Measurements from ENCODE around the gene SLC25A12.
"Not testable (repeated sequence)": the region's sequence is repeated elsewhere in the genome, so short reads cannot be mapped to it uniquely, and the experiment has no call there.

SLC25A12 gene

GRCh38 chr2:171824086-171824485, 70.0 kb downstream of the SLC25A12 start:
- no peak for DNase-seq (ENCODE audit: low spot score)

GRCh38 chr2:171822525-171823322, 71.3 kb downstream of the SLC25A12 start:
- DNase-seq (ENCODE audit: low spot score) = no peak

- no peak for DNase-seq (ENCODE audit: low spot score)
These were observed 74.6 kb downstream of the SLC25A12 start for GRCh38 chr2:171819453-171819852.

GRCh38 chr2:171814883-171815282, 79.2 kb downstream of the SLC25A12 start:
- DNase-seq (ENCODE audit: low spot score) = no peak

GRCh38 chr2:171814174-171814573, 79.9 kb downstream of the SLC25A12 start:
- DNase-seq (ENCODE audit: low spot score) = no peak

GRCh38 chr2:171813729-171814128, 80.3 kb downstream of the SLC25A12 start:
- no peak for DNase-seq (ENCODE audit: low spot score)

- DNase-seq (ENCODE audit: low spot score) = no peak
These were observed 80.9 kb downstream of the SLC25A12 start for GRCh38 chr2:171813126-171813525.

- DNase-seq (ENCODE audit: low spot score) = no peak
These were observed 82.8 kb downstream of the SLC25A12 start for GRCh38 chr2:171811245-171811628.

- DNase-seq (ENCODE audit: low spot score) = no peak
These were observed 83.4 kb downstream of the SLC25A12 start for GRCh38 chr2:171810422-171811244.

GRCh38 chr2:171808885-171809284, 85.2 kb downstream of the SLC25A12 start:
- DNase-seq (ENCODE audit: low spot score) = not testable (repeated sequence)

GRCh38 chr2:171807831-171808393, 86.1 kb downstream of the SLC25A12 start:
- DNase-seq (ENCODE audit: low spot score) = no peak

GRCh38 chr2:171807119-171807518, 86.9 kb downstream of the SLC25A12 start:
- DNase-seq (ENCODE audit: low spot score) = no peak

GRCh38 chr2:171804456-171804855, 89.6 kb downstream of the SLC25A12 start:
- DNase-seq (ENCODE audit: low spot score) = no peak

GRCh38 chr2:171803757-171804156, 90.3 kb downstream of the SLC25A12 start:
- no peak for DNase-seq (ENCODE audit: low spot score)

GRCh38 chr2:171800639-171801038, 93.4 kb downstream of the SLC25A12 start:
- no peak for DNase-seq (ENCODE audit: low spot score)

GRCh38 chr2:171798156-171798820, 95.8 kb downstream of the SLC25A12 start:
- DNase-seq (ENCODE audit: low spot score) = peak; percentile 39

- no peak for DNase-seq (ENCODE audit: low spot score)
These were observed 99.1 kb downstream of the SLC25A12 start for GRCh38 chr2:171794918-171795317.

GRCh38 chr2:171793691-171794678, 100.1 kb downstream of the SLC25A12 start:
- DNase-seq (ENCODE audit: low spot score) = no peak

GRCh38 chr2:171792886-171793580, 101.0 kb downstream of the SLC25A12 start:
- DNase-seq (ENCODE audit: low spot score) = no peak

- DNase-seq (ENCODE audit: low spot score) = no peak
These were observed 101.9 kb downstream of the SLC25A12 start for GRCh38 chr2:171792157-171792556.

Measured in Ammon's horn (tissue), 1 donor.